ENCODE data around the gene TMEM183A.

Gene TMEM183A

GRCh38 chr1:202967684-202968281, 39.4 kb upstream of the TMEM183A start:
- TF ChIP-seq TAF1 (IDR thresholded peaks at IDR 0.05; ENCODE audit: borderline replicate concordance, insufficient read depth, low read length) (no peak), SIN3A (IDR thresholded peaks at IDR 0.05; ENCODE audit: borderline replicate concordance, insufficient read depth, low read length) (no peak), REST (IDR thresholded peaks at IDR 0.05; ENCODE audit: insufficient read depth in 1 of 2, low read depth in 2 of 2, low read length in 2 of 2) (no peak), FOXP2 (optimal IDR thresholded peaks at IDR 0.05; ENCODE audit: borderline replicate concordance, extremely low read depth, extremely low read length, insufficient read depth) (no peak), POLR2AphosphoS5 (IDR thresholded peaks at IDR 0.05; ENCODE audit: low read depth, low read length) (no peak)

- TF ChIP-seq SIN3A (IDR thresholded peaks at IDR 0.05; ENCODE audit: borderline replicate concordance, insufficient read depth, low read length) (no peak), POLR2AphosphoS5 (IDR thresholded peaks at IDR 0.05; ENCODE audit: low read depth, low read length) (no peak), REST (IDR thresholded peaks at IDR 0.05; ENCODE audit: insufficient read depth in 1 of 2, low read depth in 2 of 2, low read length in 2 of 2) (no peak), FOXP2 (optimal IDR thresholded peaks at IDR 0.05; ENCODE audit: borderline replicate concordance, extremely low read depth, extremely low read length, insufficient read depth) (no peak), TAF1 (IDR thresholded peaks at IDR 0.05; ENCODE audit: borderline replicate concordance, insufficient read depth, low read length) (no peak)
Measured at GRCh38 chr1:202968351-202968750, 38.8 kb upstream of the TMEM183A start.

GRCh38 chr1:202968895-202969295, 38.3 kb upstream of the TMEM183A start:
- TF ChIP-seq REST (IDR thresholded peaks at IDR 0.05; ENCODE audit: insufficient read depth in 1 of 2, low read depth in 2 of 2, low read length in 2 of 2) (no peak), FOXP2 (optimal IDR thresholded peaks at IDR 0.05; ENCODE audit: borderline replicate concordance, extremely low read depth, extremely low read length, insufficient read depth) (no peak), TAF1 (IDR thresholded peaks at IDR 0.05; ENCODE audit: borderline replicate concordance, insufficient read depth, low read length) (no peak), SIN3A (IDR thresholded peaks at IDR 0.05; ENCODE audit: borderline replicate concordance, insufficient read depth, low read length) (no peak), POLR2AphosphoS5 (IDR thresholded peaks at IDR 0.05; ENCODE audit: low read depth, low read length) (no peak)

GRCh38 chr1:202972046-202972445, 35.1 kb upstream of the TMEM183A start:
- TF ChIP-seq TAF1 (IDR thresholded peaks at IDR 0.05; ENCODE audit: borderline replicate concordance, insufficient read depth, low read length) = no peak
- no peak for TF ChIP-seq POLR2AphosphoS5 (IDR thresholded peaks at IDR 0.05; ENCODE audit: low read depth, low read length)
- no peak for TF ChIP-seq REST (IDR thresholded peaks at IDR 0.05; ENCODE audit: insufficient read depth in 1 of 2, low read depth in 2 of 2, low read length in 2 of 2)
- no peak for TF ChIP-seq FOXP2 (optimal IDR thresholded peaks at IDR 0.05; ENCODE audit: borderline replicate concordance, extremely low read depth, extremely low read length, insufficient read depth)
- TF ChIP-seq SIN3A (IDR thresholded peaks at IDR 0.05; ENCODE audit: borderline replicate concordance, insufficient read depth, low read length) = no peak

All from PFSK-1 (cell line).